PC-9 (cell line): ENCODE measurements around the gene SBNO1. TPM values are rescaled to one million over a fixed set of nuclear protein-coding genes. Genes with fewer than 3 reads are reported as not detected.

Experiments used
- BruUV-seq: library from RNA; stranded (reverse); fragments of 400-500 nt; replicated peaks from 2 replicates; lab custom pipeline; 2021; lab: Mats Ljungman, UMichigan
- CTCF ChIA-PET: fragments of 300-600 bp; sonication (Branson Sonifier 250); formaldehyde crosslinking; loops from one replicate; lab custom pipeline; 2022; ENCODE audit warnings: antibody characterized with exemption; lab: Charles Lee
- POLR2A ChIA-PET: fragments of 300-600 bp; sonication (Branson Sonifier 250); formaldehyde crosslinking; loops from one replicate; lab custom pipeline; 2022; ENCODE audit warnings: antibody characterized with exemption; ENCODE audit not compliant: unreplicated experiment; lab: Charles Lee
- DNase-seq, 2 experiments: peaks; one replicate each; pipeline versions ENCODE4 v3.0.0 to v3.0.0-alpha.2; 2015 to 2022; ENCODE audit warnings: mixed read lengths in 1 of 2
- H2AFZ ChIP-seq: fragments of 200-600 bp; sonication (generic); 2 replicates; pipeline ENCODE4 v1.8.1; 2017; ENCODE audit warnings: antibody characterized with exemption
- H3F3A ChIP-seq: fragments of 200-600 bp; sonication (generic); 2 replicates; pipeline ENCODE4 v1.8.1; 2017; ENCODE audit warnings: antibody characterized with exemption, mild to moderate bottlenecking, low read depth; ENCODE audit not compliant: insufficient read depth
- H3K27ac ChIP-seq: fragments of 200-600 bp; sonication (generic); 2 replicates; pipeline ENCODE4 v1.6.1; 2016; ENCODE audit warnings: mixed run types
- H3K27me3 ChIP-seq: fragments of 200-600 bp; sonication (generic); 2 replicates; pipeline ENCODE4 v1.6.1; 2016; ENCODE audit warnings: low read depth, mixed run types; ENCODE audit not compliant: insufficient read depth
- H3K36me3 ChIP-seq: fragments of 200-600 bp; sonication (generic); 2 replicates; pipeline ENCODE4 v1.6.1; 2016; ENCODE audit warnings: low read depth, mixed run types
- H3K4me1 ChIP-seq: fragments of 200-600 bp; sonication (generic); replicated peaks from 2 replicates; pipeline ENCODE4 v1.6.1; 2016; ENCODE audit warnings: mixed run types; ENCODE audit not compliant: insufficient read depth
- H3K4me2 ChIP-seq: fragments of 200-600 bp; sonication (generic); 2 replicates; pipeline ENCODE4 v1.6.1; 2017; ENCODE audit warnings: mixed run types
- H3K4me3 ChIP-seq: fragments of 200-600 bp; sonication (generic); 2 replicates; pipeline ENCODE4 v1.6.1; 2016; ENCODE audit warnings: mixed run types
- H3K79me2 ChIP-seq: fragments of 200-600 bp; sonication (generic); 2 replicates; pipeline ENCODE4 v1.6.1; 2017; ENCODE audit warnings: low read depth, mixed run types
- H3K9me2 ChIP-seq: fragments of 200-600 bp; sonication (generic); 2 replicates; pipeline ENCODE4 v1.8.1; 2017; ENCODE audit warnings: mild to moderate bottlenecking; ENCODE audit not compliant: insufficient read depth
- H3K9me3 ChIP-seq: fragments of 200-600 bp; sonication (generic); 2 replicates; pipeline ENCODE4 v1.8.1; 2016; ENCODE audit warnings: low read depth; ENCODE audit not compliant: insufficient read depth
- H4K20me1 ChIP-seq: fragments of 200-600 bp; sonication (generic); 2 replicates; pipeline ENCODE4 v1.8.1; 2017; ENCODE audit not compliant: insufficient read depth
- CTCF ChIP-seq: fragments of 200-600 bp; sonication (generic); conservative IDR thresholded peaks from 2 replicates; pipeline ENCODE4 v1.6.1; 2017; ENCODE audit warnings: mixed run types, antibody characterized with exemption, mild to moderate bottlenecking, moderate library complexity
- EZH2 ChIP-seq: fragments of 200-600 bp; sonication (generic); IDR thresholded peaks from 2 replicates; pipeline ENCODE4 v1.8.0; 2017; ENCODE audit warnings: antibody characterized with exemption, low read depth
- intact Hi-C: fragments of 100-400 bp; cut with micrococcal nuclease; formaldehyde crosslinking; loops from one replicate; pipeline ENCODE4 v1.10.0; 2022; ENCODE audit not compliant: unreplicated experiment
- total RNA-seq: library from RNA; stranded (reverse); gene quantifications from 2 replicates; pipeline ENCODE4 v1.2.3, GENCODE V29; 2021

The SBNO1 gene
- total RNA-seq, 1 experiment from 2014 or later, result 43.1 TPM

- intact Hi-C loops, result loop anchor here (5.0 to 10.0 kb wide), 2 partner anchors 150 to 197 kb away; partner anchors contain the start of genes RILPL1 and TMED2
- H3K9me3 ChIP-seq, result no peaks in the 10 kb centered on the region
- peak overlapping the region; percentile 90 for H3K4me2 ChIP-seq
- no peak for TF ChIP-seq CTCF
- no peaks in the 10 kb centered on the region for H3K36me3 ChIP-seq
- no peaks in the 10 kb centered on the region for H3K27me3 ChIP-seq
- BruUV-seq, result no TSS peak
- H3K9me2 ChIP-seq, result no peaks in the 10 kb centered on the region
- H3K79me2 ChIP-seq, result peaks cover 41% of the 10 kb centered on the region
- peak overlapping the region; percentile 14 for H3K27ac ChIP-seq
- peaks cover 26% of the 10 kb centered on the region for H3K4me1 ChIP-seq
- POLR2A ChIA-PET, result interaction anchor here (1.6 kb wide), 1 partner anchor 20 kb away, joined by 17 read pairs; no protein-coding TSS in a partner anchor
- peaks cover 48% of the 10 kb centered on the region for H3F3A ChIP-seq
- H2AFZ ChIP-seq, result peak overlapping the region; percentile 88; the same call in 1 of the 2 replicates
- H3K4me3 ChIP-seq, result peak overlapping the region; percentile 93
- DNase-seq, result peak in 1 of 2 experiments; percentile 66
- CTCF ChIA-PET, result no interaction called here
- H4K20me1 ChIP-seq, result no peaks in the 10 kb centered on the region; the same call in 1 of the 2 replicates
These were observed 20.3 kb upstream of the SBNO1 start for GRCh38 chr12:123384994-123385376.

GRCh38 chr12:123384318-123384993 lies 19.8 kb upstream of the SBNO1 start:
- CTCF ChIA-PET, result interaction anchor here (0.7 to 1.0 kb wide), 3 partner anchors 19 to 200 kb away, joined by 3 to 4 read pairs (median 3); partner anchors contain the start of gene TMED2
- Histone ChIP-seq H3F3A (peaks cover 45% of the 10 kb centered on the region), H3K36me3 (no peaks in the 10 kb centered on the region), H3K27ac (peak overlapping the region; percentile 41), H4K20me1 (no peaks in the 10 kb centered on the region), H3K9me3 (no peaks in the 10 kb centered on the region), H3K79me2 (peaks cover 41% of the 10 kb centered on the region), H3K4me1 (peaks cover 25% of the 10 kb centered on the region), H3K4me2 (peak overlapping the region; percentile 90), H3K9me2 (no peaks in the 10 kb centered on the region), H3K4me3 (peak overlapping the region; percentile 93), H3K27me3 (no peaks in the 10 kb centered on the region), H2AFZ (peak overlapping the region; percentile 88)
- DNase-seq, result peak in 1 of 2 experiments; percentile 20
- POLR2A ChIA-PET, result interaction anchor here (0.6 to 1.6 kb wide), 5 partner anchors 19 to 625 kb away, joined by 3 to 17 read pairs (median 4); no protein-coding TSS in a partner anchor
- TF ChIP-seq EZH2, result no peak
- intact Hi-C loops, result loop anchor here (5.0 to 10.0 kb wide), 2 partner anchors 150 to 198 kb away; partner anchors contain the start of genes RILPL1 and TMED2
- TSS peak; percentile 51 for BruUV-seq

GRCh38 chr12:123382684-123383083 lies 18.0 kb upstream of the SBNO1 start:
- Histone ChIP-seq H3K27ac (peak overlapping the region; percentile 73), H3K4me2 (peak overlapping the region; percentile 69), H3K9me3 (no peaks in the 10 kb centered on the region), H3K79me2 (peaks cover 33% of the 10 kb centered on the region), H3F3A (peaks cover 38% of the 10 kb centered on the region), H3K27me3 (no peaks in the 10 kb centered on the region), H2AFZ (peak overlapping the region; percentile 79; the same call in 1 of the 2 replicates), H3K4me1 (peaks cover 18% of the 10 kb centered on the region), H4K20me1 (no peaks in the 10 kb centered on the region), H3K9me2 (no peaks in the 10 kb centered on the region), H3K4me3 (peak overlapping the region; percentile 58), H3K36me3 (no peaks in the 10 kb centered on the region)
- no peak for DNase-seq
- no TSS peak for BruUV-seq
- intact Hi-C loops, result loop anchor here (1.0 to 10.0 kb wide), 3 partner anchors 17 to 200 kb away; partner anchors contain the start of genes RILPL1 and TMED2
- TF ChIP-seq CTCF (no peak), EZH2 (no peak)
- CTCF ChIA-PET, result no interaction called here
- POLR2A ChIA-PET, result no interaction called here
